ENCODE data around the gene MORN1. TPM values are rescaled to one million over a fixed set of nuclear protein-coding genes. Genes with fewer than 3 reads are reported as not detected.
"Not testable (repeated sequence)": the region's sequence is repeated elsewhere in the genome, so short reads cannot be mapped to it uniquely, and the experiment has no call there.

MORN1 gene
- total and polyA plus RNA-seq, 10 donors: 1.9 to 13.5 (median 6.9) TPM

DNA sequence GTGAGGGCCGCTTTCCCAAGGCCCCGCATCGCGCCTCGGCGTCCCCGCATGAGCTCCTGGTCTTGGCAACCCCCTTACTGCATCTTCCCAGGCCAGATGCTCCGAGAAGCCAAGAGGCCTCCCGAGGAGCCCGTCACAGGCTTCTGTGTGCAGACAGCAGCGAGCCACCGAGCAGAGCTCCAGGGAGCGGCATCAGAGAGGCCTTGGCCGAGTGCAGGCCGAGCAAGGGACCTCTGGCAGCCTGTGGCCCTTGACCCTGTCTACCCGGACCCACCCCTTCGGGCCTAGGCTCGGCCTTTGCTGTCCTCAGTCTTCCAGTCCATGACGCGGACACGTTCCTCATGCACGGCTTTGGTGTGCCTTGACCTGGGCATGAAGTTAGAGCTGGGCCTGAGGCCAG lies 63.5 kb downstream of the MORN1 start:
- Histone ChIP-seq H3K4me1 (peaks cover 0 to under 1% (median 0%) of the 10 kb centered on the region in 6 donors), H3K4me3 (no peak overlapping the region), H3K27me3 (replicated peaks in 1 of 7) (peaks cover 0 to 6% (median 0%) of the 10 kb centered on the region in 7 donors), H3K27ac (no peak overlapping the region), H3K36me3 (no peaks in the 10 kb centered on the region), H3K9me3 (no peaks in the 10 kb centered on the region)
- TF ChIP-seq, protein P1, sequence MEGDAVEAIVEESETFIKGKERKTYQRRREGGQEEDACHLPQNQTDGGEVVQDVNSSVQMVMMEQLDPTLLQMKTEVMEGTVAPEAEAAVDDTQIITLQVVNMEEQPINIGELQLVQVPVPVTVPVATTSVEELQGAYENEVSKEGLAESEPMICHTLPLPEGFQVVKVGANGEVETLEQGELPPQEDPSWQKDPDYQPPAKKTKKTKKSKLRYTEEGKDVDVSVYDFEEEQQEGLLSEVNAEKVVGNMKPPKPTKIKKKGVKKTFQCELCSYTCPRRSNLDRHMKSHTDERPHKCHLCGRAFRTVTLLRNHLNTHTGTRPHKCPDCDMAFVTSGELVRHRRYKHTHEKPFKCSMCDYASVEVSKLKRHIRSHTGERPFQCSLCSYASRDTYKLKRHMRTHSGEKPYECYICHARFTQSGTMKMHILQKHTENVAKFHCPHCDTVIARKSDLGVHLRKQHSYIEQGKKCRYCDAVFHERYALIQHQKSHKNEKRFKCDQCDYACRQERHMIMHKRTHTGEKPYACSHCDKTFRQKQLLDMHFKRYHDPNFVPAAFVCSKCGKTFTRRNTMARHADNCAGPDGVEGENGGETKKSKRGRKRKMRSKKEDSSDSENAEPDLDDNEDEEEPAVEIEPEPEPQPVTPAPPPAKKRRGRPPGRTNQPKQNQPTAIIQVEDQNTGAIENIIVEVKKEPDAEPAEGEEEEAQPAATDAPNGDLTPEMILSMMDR (IDR thresholded peaks at IDR 0.05 in 8 of 11, conservative IDR thresholded peaks at IDR 0.05 in 3 of 11): no peak
- TF ChIP-seq POLR2AphosphoS5 (IDR thresholded peaks at IDR 0.05) (no peak), POLR2A (IDR thresholded peaks at IDR 0.05) (no peak)
- no peak for DNase-seq
- intact Hi-C loops (cut with DNase I; ENCODE audit: low total_unique reads): no loop called here
- WGBS, 5 donors: 84 to 95% (median 91%) methylated on average over 3 to 22 of the region's 22 CpGs

DNA sequence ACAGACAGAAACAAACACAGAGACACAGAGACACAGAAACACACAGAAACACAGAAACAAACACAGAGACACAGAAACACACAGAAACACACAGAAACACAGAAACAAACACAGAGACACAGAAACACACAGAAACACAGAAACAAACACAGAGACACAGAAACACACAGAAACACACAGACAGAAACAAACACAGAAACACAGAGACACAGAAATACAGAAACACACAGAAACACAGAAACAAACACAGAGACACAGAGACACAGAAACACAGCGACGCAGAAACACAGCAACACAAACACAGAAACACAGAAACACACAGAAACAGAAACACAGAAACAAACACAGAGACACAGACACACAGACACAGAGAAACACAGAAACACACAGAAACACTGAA lies 64.2 kb downstream of the MORN1 start:
- H3K4me1 ChIP-seq; H3K4me3 ChIP-seq; H3K36me3 ChIP-seq; H3K27ac ChIP-seq; intact Hi-C loops (cut with DNase I; ENCODE audit: low total_unique reads); DNase-seq; H3K9me3 ChIP-seq: not testable (repeated sequence)
- peaks cover 0 to 13% (median 6%) of the 10 kb centered on the region in 7 donors for H3K27me3 ChIP-seq (replicated peaks in 1 of 7)
- 85 to 100% (median 96%) methylated on average over 2 of the region's 2 CpGs for WGBS, 5 donors

DNA sequence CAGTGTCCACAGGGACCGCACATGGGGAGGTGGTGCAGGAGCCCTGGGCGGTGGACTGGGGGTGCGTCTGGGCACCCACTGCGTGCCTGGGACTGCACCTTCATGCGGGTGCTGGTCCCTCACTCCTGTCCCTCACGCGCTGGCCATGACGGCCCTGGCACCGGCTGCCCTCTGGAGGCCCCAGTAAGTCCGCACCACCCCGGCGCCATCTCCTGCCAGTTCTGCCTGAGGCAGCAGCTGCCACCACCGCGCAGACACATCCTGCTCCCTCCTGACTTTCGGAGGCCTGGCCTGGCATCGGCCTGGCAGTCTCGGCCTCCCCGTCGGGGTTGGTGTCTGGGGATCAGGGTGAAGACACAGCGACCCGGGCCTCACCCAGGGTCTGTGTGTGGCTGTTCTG lies 64.8 kb downstream of the MORN1 start:
- Histone ChIP-seq H3K4me1 (peaks cover 0 to 12% (median 5%) of the 10 kb centered on the region in 6 donors), H3K9me3 (no peaks in the 10 kb centered on the region), H3K27me3 (replicated peaks in 1 of 7) (peaks cover 0 to 19% (median 9%) of the 10 kb centered on the region in 7 donors), H3K27ac (no peak overlapping the region), H3K4me3 (no peak overlapping the region), H3K36me3 (no peaks in the 10 kb centered on the region)
- intact Hi-C loops (cut with DNase I; ENCODE audit: low total_unique reads): no loop called here
- no peak for DNase-seq
- TF ChIP-seq POLR2A (IDR thresholded peaks at IDR 0.05): no peak
- TF ChIP-seq, protein P1 (IDR thresholded peaks at IDR 0.05 in 8 of 11, conservative IDR thresholded peaks at IDR 0.05 in 3 of 11): no peak
- 81 to 95% (median 89%) methylated on average over 21 of the region's 21 CpGs for WGBS, 5 donors

DNA sequence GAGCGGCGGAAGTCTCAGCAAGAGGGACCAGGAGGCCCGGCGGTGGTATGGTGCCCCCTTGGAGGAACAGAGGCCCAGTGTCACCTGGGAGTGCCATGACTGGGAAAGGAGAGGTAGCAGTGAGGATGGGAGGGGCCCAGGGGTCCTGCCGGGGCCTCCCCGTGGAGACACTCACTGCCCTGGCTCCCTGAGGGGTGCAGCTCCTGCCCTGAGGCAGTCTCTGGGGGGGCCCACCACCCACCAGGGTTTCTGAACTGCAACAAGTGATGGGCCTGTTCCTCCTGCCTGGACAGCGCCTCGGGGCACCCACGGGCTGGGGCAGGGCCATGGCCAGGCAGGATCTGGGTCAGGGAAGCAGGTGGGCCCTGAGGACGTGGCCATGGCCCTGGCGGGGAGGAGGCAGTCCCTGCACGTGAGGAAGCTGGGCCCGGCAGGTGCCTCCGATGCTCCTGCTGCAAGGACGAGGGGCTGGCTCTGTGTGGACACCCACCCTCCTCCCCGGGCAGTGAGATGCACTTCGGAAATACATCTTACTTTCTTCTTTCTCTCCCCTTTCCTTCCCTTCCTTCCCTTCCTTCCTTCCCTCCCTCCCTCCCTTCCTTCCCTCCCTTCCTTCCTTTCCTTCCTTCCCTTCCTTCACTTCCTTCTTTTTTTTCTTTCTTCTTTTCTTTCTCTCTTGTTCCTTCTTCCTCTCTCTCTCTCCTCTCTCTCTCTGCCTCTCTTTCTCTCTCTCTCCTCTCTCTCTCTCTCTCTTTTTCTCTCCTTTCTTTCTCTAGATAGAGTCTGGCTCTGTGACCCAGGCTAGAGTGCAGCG lies 66.6 kb downstream of the MORN1 start:
- TF ChIP-seq POLR2A (IDR thresholded peaks at IDR 0.05) (no peak), POLR2AphosphoS5 (IDR thresholded peaks at IDR 0.05) (no peak)
- TF ChIP-seq, protein P1 (IDR thresholded peaks at IDR 0.05 in 8 of 11, conservative IDR thresholded peaks at IDR 0.05 in 3 of 11): no peak
- intact Hi-C loops (cut with DNase I; ENCODE audit: low total_unique reads): no loop called here
- no peaks in the 10 kb centered on the region for H3K9me3 ChIP-seq
- H3K4me1 ChIP-seq: peaks cover 0 to 24% (median 6%) of the 10 kb centered on the region in 6 donors
- no peak overlapping the region for H3K4me3 ChIP-seq
- no peak overlapping the region for H3K27ac ChIP-seq
- no peak for DNase-seq
- WGBS, 5 donors: 88 to 92% (median 90%) methylated on average over 15 to 18 of the region's 18 CpGs
- H3K27me3 ChIP-seq (replicated peaks in 1 of 7): peaks cover 0 to 32% (median 9%) of the 10 kb centered on the region in 7 donors
- no peaks in the 10 kb centered on the region for H3K36me3 ChIP-seq
